HepG2 (cell line): ENCODE results near the gene PKP3. TPM values are rescaled to one million over a fixed set of nuclear protein-coding genes. Genes with fewer than 3 reads are reported as not detected.

Experiments
- BRCA1 ChIP-seq: sonication (generic); formaldehyde crosslinking; IDR thresholded peaks from 2 replicates; pipeline ENCODE4 v1.4.0; 2020; ENCODE audit warnings: missing genetic modification reagents
- MIXL1 ChIP-seq: IDR thresholded peaks from 2 replicates; pipeline ENCODE4 v1.6.1; 2016
- NFE2 ChIP-seq: sonication (generic); formaldehyde crosslinking; IDR thresholded peaks from 2 replicates; pipeline ENCODE4 v1.4.0; 2020; ENCODE audit warnings: missing genetic modification reagents
- PHF8 ChIP-seq: sonication (generic); formaldehyde crosslinking; IDR thresholded peaks from 2 replicates; pipeline ENCODE4 v1.5.0; 2020; ENCODE audit warnings: missing genetic modification reagents
- TMF1 ChIP-seq: sonication (generic); formaldehyde crosslinking; IDR thresholded peaks from 2 replicates; pipeline ENCODE4 v1.8.1; 2022; ENCODE audit warnings: low read depth, missing genetic modification reagents
- ZNF12 ChIP-seq: sonication (generic); formaldehyde crosslinking; IDR thresholded peaks from 2 replicates; pipeline ENCODE4 v1.5.0; 2020; ENCODE audit warnings: missing genetic modification reagents
- ZNF292 ChIP-seq: sonication (generic); formaldehyde crosslinking; IDR thresholded peaks from 2 replicates; pipeline ENCODE4 v1.8.1; 2022; ENCODE audit warnings: mild to moderate bottlenecking, low read depth, missing genetic modification reagents, borderline replicate concordance
- ZNF432 ChIP-seq: sonication (generic); formaldehyde crosslinking; IDR thresholded peaks from 2 replicates; pipeline ENCODE4 v1.5.0; 2020; ENCODE audit warnings: missing genetic modification reagents, mild to moderate bottlenecking, borderline replicate concordance
- ZNF777 ChIP-seq: sonication (generic); formaldehyde crosslinking; IDR thresholded peaks from 2 replicates; pipeline ENCODE4 v1.4.0; 2020; ENCODE audit warnings: missing genetic modification reagents
- polyA plus RNA-seq, 8 experiments: library from polyadenylated mRNA; depleted of rRNA in 3 of 8; stranded (reverse) in 7 of 8; unstranded in 1 of 8; fragments of >200 nt; fragmentation: Illumina TruSeq in 4 of 8; extraction: Trizol in 4 of 8; gene quantifications; 2 replicates each; pipeline versions ENCODE4 v1.2.1 to v1.2.3, GENCODE V29; 2011 to 2016; ENCODE audit warnings: low read depth in 4 of 8, missing spikeins in 1 of 8, mixed read lengths in 1 of 8; ENCODE audit not compliant: insufficient read depth in 1 of 8
- total RNA-seq, 5 experiments: library from RNA; depleted of rRNA; stranded (reverse); fragments of >200 nt; fragmentation: Illumina TruSeq; extraction: Trizol; gene quantifications; 2 replicates each; pipeline ENCODE4 v1.2.3, GENCODE V29; 2016; ENCODE audit warnings: low read depth in 1 of 5
- TF ChIP-seq, protein P1 (sequence below): sonication (generic); formaldehyde crosslinking; IDR thresholded peaks from 2 replicates; pipeline ENCODE4 v1.9.0; 2022; ENCODE audit warnings: low read depth, missing genetic modification reagents
- TF ChIP-seq, protein P2 (sequence below), 2 experiments: fragments of 450-650 bp in 1 of 2; sonication (generic) in 1 of 2; formaldehyde crosslinking; IDR thresholded peaks; 2 replicates each; pipeline versions ENCODE4 v1.5.0 to v1.8.0; 2020 to 2022; ENCODE audit warnings: mild to moderate bottlenecking in 1 of 2, missing genetic modification reagents in 1 of 2
- TF ChIP-seq, protein P3 (sequence below): IDR thresholded peaks from 2 replicates; pipeline ENCODE4 v1.6.1; 2016; ENCODE audit warnings: missing compliant biosample characterization, missing genetic modification reagents, borderline replicate concordance
- TF ChIP-seq, protein P4 (sequence below): sonication (generic); formaldehyde crosslinking; IDR thresholded peaks from 2 replicates; pipeline ENCODE4 v1.4.0; 2020; ENCODE audit warnings: missing genetic modification reagents, mild to moderate bottlenecking, borderline replicate concordance
- TF ChIP-seq, protein P5 (sequence below): sonication (generic); formaldehyde crosslinking; IDR thresholded peaks from 2 replicates; pipeline ENCODE4 v1.4.0; 2020; ENCODE audit warnings: missing genetic modification reagents
- TF ChIP-seq, protein P6 (sequence below): sonication (generic); formaldehyde crosslinking; IDR thresholded peaks from 2 replicates; pipeline ENCODE4 v1.4.0; 2020; ENCODE audit warnings: mild to moderate bottlenecking, missing genetic modification reagents

The PKP3 gene
- total and polyA plus RNA-seq, 2 of the 13 experiments (the other 11 are each of a cell fraction or from before 2014, with no cell fraction given), result 18.0 to 28.7 TPM

DNA sequence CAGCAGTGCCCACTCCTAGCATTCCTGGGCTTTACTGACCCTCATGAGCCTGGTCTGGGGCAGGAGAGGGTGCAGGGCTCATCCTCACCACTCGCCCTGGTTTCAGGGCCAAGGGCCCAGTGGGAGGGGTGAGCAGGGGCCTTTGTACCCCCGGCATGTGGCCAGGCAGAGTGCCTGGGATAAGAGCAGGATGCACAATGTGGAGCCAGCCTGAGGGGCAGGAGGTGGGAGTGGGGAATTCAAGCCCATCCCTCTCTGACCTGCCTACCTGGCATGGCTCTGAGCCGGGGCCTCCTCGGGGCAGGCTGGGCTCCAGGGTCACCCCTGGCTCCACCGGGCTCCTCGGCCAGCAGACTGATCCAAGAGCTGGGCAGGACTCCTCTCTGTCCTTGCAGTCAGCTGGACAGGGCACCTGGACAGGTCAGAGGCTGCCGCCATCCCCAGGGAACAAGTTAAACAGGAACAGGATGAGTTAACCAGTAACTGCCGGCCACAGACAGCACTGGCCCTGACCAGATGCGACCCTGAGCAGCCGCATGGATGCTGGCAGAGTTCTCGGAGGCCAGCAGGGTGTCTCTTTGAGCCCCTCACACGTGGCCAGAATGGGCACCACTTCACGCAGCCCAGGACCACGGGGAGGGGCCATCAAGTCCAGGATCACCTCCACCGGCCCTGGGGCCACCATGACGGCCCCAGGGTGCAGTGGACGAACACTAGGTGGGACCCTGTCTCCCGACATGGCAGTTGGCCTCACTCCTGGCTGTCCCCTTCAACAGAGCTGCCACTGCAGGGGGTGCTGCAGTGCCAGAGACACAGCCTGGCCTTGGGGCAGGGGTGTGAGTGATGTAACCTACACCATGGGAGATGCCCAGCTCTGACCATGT is 15.8 kb downstream of the PKP3 start (continued):
- TF ChIP-seq, protein P1, sequence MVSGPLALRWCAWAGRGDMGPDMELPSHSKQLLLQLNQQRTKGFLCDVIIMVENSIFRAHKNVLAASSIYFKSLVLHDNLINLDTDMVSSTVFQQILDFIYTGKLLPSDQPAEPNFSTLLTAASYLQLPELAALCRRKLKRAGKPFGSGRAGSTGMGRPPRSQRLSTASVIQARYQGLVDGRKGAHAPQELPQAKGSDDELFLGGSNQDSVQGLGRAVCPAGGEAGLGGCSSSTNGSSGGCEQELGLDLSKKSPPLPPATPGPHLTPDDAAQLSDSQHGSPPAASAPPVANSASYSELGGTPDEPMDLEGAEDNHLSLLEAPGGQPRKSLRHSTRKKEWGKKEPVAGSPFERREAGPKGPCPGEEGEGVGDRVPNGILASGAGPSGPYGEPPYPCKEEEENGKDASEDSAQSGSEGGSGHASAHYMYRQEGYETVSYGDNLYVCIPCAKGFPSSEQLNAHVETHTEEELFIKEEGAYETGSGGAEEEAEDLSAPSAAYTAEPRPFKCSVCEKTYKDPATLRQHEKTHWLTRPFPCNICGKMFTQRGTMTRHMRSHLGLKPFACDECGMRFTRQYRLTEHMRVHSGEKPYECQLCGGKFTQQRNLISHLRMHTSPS, result peak; percentile 85
- TF ChIP-seq, protein P2, sequence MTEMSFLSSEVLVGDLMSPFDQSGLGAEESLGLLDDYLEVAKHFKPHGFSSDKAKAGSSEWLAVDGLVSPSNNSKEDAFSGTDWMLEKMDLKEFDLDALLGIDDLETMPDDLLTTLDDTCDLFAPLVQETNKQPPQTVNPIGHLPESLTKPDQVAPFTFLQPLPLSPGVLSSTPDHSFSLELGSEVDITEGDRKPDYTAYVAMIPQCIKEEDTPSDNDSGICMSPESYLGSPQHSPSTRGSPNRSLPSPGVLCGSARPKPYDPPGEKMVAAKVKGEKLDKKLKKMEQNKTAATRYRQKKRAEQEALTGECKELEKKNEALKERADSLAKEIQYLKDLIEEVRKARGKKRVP (CRISPR knock-in tag; IDR thresholded peaks at IDR 0.05), result no peak
- peak; percentile 67; the same call in 1 of the 2 replicates for TF ChIP-seq ZNF292 (CRISPR knock-in tag)
- TF ChIP-seq ZNF432 (CRISPR knock-in tag), result no peak
- TF ChIP-seq BRCA1 (CRISPR knock-in tag), result no peak
- TF ChIP-seq, protein P3, sequence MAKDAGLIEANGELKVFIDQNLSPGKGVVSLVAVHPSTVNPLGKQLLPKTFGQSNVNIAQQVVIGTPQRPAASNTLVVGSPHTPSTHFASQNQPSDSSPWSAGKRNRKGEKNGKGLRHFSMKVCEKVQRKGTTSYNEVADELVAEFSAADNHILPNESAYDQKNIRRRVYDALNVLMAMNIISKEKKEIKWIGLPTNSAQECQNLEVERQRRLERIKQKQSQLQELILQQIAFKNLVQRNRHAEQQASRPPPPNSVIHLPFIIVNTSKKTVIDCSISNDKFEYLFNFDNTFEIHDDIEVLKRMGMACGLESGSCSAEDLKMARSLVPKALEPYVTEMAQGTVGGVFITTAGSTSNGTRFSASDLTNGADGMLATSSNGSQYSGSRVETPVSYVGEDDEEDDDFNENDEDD (CRISPR knock-in tag), result peak; percentile 52; the same call in 1 of the 2 replicates
- no peak for TF ChIP-seq NFE2 (CRISPR knock-in tag)
- TF ChIP-seq, protein P4, sequence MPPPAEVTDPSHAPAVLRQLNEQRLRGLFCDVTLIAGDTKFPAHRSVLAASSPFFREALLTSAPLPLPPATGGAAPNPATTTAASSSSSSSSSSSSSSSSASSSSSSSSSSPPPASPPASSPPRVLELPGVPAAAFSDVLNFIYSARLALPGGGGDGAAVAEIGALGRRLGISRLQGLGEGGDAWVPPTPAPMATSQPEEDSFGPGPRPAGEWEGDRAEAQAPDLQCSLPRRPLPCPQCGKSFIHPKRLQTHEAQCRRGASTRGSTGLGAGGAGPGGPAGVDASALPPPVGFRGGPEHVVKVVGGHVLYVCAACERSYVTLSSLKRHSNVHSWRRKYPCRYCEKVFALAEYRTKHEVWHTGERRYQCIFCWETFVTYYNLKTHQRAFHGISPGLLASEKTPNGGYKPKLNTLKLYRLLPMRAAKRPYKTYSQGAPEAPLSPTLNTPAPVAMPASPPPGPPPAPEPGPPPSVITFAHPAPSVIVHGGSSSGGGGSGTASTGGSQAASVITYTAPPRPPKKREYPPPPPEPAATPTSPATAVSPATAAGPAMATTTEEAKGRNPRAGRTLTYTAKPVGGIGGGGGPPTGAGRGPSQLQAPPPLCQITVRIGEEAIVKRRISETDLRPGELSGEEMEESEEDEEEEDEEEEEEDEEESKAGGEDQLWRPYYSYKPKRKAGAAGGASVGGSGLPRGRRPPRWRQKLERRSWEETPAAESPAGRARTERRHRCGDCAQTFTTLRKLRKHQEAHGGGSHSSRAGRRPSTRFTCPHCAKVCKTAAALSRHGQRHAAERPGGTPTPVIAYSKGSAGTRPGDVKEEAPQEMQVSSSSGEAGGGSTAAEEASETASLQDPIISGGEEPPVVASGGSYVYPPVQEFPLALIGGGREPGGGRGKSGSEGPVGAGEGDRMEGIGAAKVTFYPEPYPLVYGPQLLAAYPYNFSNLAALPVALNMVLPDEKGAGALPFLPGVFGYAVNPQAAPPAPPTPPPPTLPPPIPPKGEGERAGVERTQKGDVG, result peak; percentile 72; the same call in 1 of the 2 replicates
- 0 out of 2 replicates have a peak, but pooled peaks have one; percentile 31 for TF ChIP-seq PHF8
- TF ChIP-seq ZNF777 (CRISPR knock-in tag), result no peak
- TF ChIP-seq TMF1 (CRISPR knock-in tag), result no peak
- TF ChIP-seq, protein P5, sequence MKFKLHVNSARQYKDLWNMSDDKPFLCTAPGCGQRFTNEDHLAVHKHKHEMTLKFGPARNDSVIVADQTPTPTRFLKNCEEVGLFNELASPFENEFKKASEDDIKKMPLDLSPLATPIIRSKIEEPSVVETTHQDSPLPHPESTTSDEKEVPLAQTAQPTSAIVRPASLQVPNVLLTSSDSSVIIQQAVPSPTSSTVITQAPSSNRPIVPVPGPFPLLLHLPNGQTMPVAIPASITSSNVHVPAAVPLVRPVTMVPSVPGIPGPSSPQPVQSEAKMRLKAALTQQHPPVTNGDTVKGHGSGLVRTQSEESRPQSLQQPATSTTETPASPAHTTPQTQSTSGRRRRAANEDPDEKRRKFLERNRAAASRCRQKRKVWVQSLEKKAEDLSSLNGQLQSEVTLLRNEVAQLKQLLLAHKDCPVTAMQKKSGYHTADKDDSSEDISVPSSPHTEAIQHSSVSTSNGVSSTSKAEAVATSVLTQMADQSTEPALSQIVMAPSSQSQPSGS (CRISPR knock-in tag), result no peak
- TF ChIP-seq, protein P6, sequence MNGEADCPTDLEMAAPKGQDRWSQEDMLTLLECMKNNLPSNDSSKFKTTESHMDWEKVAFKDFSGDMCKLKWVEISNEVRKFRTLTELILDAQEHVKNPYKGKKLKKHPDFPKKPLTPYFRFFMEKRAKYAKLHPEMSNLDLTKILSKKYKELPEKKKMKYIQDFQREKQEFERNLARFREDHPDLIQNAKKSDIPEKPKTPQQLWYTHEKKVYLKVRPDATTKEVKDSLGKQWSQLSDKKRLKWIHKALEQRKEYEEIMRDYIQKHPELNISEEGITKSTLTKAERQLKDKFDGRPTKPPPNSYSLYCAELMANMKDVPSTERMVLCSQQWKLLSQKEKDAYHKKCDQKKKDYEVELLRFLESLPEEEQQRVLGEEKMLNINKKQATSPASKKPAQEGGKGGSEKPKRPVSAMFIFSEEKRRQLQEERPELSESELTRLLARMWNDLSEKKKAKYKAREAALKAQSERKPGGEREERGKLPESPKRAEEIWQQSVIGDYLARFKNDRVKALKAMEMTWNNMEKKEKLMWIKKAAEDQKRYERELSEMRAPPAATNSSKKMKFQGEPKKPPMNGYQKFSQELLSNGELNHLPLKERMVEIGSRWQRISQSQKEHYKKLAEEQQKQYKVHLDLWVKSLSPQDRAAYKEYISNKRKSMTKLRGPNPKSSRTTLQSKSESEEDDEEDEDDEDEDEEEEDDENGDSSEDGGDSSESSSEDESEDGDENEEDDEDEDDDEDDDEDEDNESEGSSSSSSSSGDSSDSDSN (CRISPR knock-in tag), result peak; percentile 68
- 0 out of 2 replicates have a peak, but pooled peaks have one; percentile 25 for TF ChIP-seq ZNF12 (CRISPR knock-in tag)
- TF ChIP-seq MIXL1 (CRISPR knock-in tag), result no peak
